SK-N-SH (cell line): Measurements from ENCODE around the gene CLIC2. TPM values are rescaled to one million over a fixed set of nuclear protein-coding genes. Genes with fewer than 3 reads are reported as not detected.

Experiments
- CTCF ChIA-PET: fragments of 300-600, 350-600 bp; formaldehyde crosslinking; extraction: SDS; loops from one replicate; lab custom pipeline; 2021; lab: Yijun Ruan, JAX
- POLR2A ChIA-PET: fragments of 350-600 bp; sonication (Branson Sonifier 250); formaldehyde crosslinking; extraction: SDS; loops from one replicate; lab custom pipeline; 2020; ENCODE audit warnings: antibody characterized with exemption, inconsistent platforms; lab: Yijun Ruan, JAX
- DNase-seq: peaks from one replicate; pipeline ENCODE4 v3.0.0; 2012
- H2AFZ ChIP-seq: fragments of 200-600 bp; sonication (generic); 2 replicates; pipeline ENCODE4 v1.8.1; 2016; ENCODE audit warnings: antibody characterized with exemption, mild to moderate bottlenecking, low read depth
- H3F3A ChIP-seq: fragments of 200-600 bp; sonication (generic); replicated peaks from 2 replicates; pipeline ENCODE3; 2016; ENCODE audit warnings: antibody characterized with exemption, mild to moderate bottlenecking; ENCODE audit not compliant: insufficient read depth
- H3K27ac ChIP-seq, 2 experiments: fragments of 200-500 bp in 1 of 2; fragments of 200-600 bp in 1 of 2; sonication (Bioruptor generic) in 1 of 2; sonication (generic), shearing (Covaris generic) in 1 of 2; 2 replicates each; pipeline versions ENCODE4 v1.5.1 to v1.6.1; 2014 to 2016; ENCODE audit warnings: low read depth in 2 of 2, inconsistent platforms in 1 of 2, low read length in 1 of 2, mild to moderate bottlenecking in 1 of 2, mixed read lengths in 1 of 2
- H3K27me3 ChIP-seq: fragments of 200-600 bp; sonication (generic), shearing (Covaris generic); 2 replicates; pipeline ENCODE4 v1.6.1; 2016; ENCODE audit warnings: mixed run types; ENCODE audit not compliant: insufficient read depth
- H3K36me3 ChIP-seq, 2 experiments: fragments of 200-500 bp in 1 of 2; fragments of 200-600 bp in 1 of 2; sonication (Bioruptor generic) in 1 of 2; sonication (generic) in 1 of 2; replicated peaks in 1 of 2; 2 replicates each; pipeline versions ENCODE3 to v1.5.1; 2014 to 2016; ENCODE audit warnings: low read length in 1 of 2, mild to moderate bottlenecking in 1 of 2; ENCODE audit not compliant: insufficient read depth in 2 of 2, control insufficient read depth in 1 of 2
- H3K4me1 ChIP-seq, 2 experiments: fragments of 200-500 bp in 1 of 2; fragments of 200-600 bp in 1 of 2; sonication (Bioruptor generic) in 1 of 2; sonication (generic), shearing (Covaris generic) in 1 of 2; 2 replicates each; pipeline versions ENCODE4 v1.5.1 to v1.6.1; 2014 to 2016; ENCODE audit warnings: low read depth in 1 of 2, low read length in 1 of 2, mixed run types in 1 of 2; ENCODE audit not compliant: insufficient read depth in 2 of 2, control insufficient read depth in 1 of 2
- H3K4me2 ChIP-seq: fragments of 200-600 bp; sonication (generic), shearing (Covaris generic); 2 replicates; pipeline ENCODE4 v1.6.1; 2017; ENCODE audit warnings: mixed run types
- H3K4me3 ChIP-seq, 2 experiments: fragments of 200-500 bp in 1 of 2; fragments of 200-600 bp in 1 of 2; sonication (Bioruptor generic) in 1 of 2; sonication (generic), shearing (Covaris generic) in 1 of 2; 2 replicates each; pipeline versions ENCODE4 v1.5.1 to v1.8.1; 2014 to 2016; ENCODE audit warnings: low read depth in 2 of 2, inconsistent platforms in 1 of 2, low read length in 1 of 2, mild to moderate bottlenecking in 1 of 2, mixed read lengths in 1 of 2, moderate library complexity in 1 of 2
- H3K79me2 ChIP-seq: fragments of 200-600 bp; sonication (generic); 2 replicates; pipeline ENCODE4 v1.8.1; 2017; ENCODE audit warnings: mild to moderate bottlenecking; ENCODE audit not compliant: insufficient read depth
- H3K9ac ChIP-seq: fragments of 200-600 bp; sonication (generic); 2 replicates; pipeline ENCODE4 v1.6.1; 2017; ENCODE audit warnings: mixed run types
- H3K9me2 ChIP-seq: fragments of 200-600 bp; sonication (generic); 2 replicates; pipeline ENCODE4 v1.6.1; 2017; ENCODE audit warnings: mixed run types
- H3K9me3 ChIP-seq: fragments of 200-600 bp; sonication (generic); 2 replicates; pipeline ENCODE4 v1.6.1; 2017; ENCODE audit warnings: mixed run types, mild to moderate bottlenecking, moderate library complexity
- H4K20me1 ChIP-seq: fragments of 200-600 bp; sonication (generic); 2 replicates; pipeline ENCODE4 v1.6.1; 2017; ENCODE audit warnings: mild to moderate bottlenecking, mixed run types; ENCODE audit not compliant: insufficient read depth
- CTCF ChIP-seq: fragments of 200-600 bp; sonication (generic); IDR thresholded peaks from 2 replicates; pipeline ENCODE4 v1.6.1; 2017; ENCODE audit warnings: antibody characterized with exemption, mild to moderate bottlenecking, moderate library complexity
- EP300 ChIP-seq, 2 experiments: IDR thresholded peaks; 2 replicates each; pipeline versions ENCODE4 v1.4.0 to v1.6.1; 2012; ENCODE audit warnings: borderline replicate concordance in 1 of 2, low read depth in 1 of 2, low read length in 1 of 2
- EZH2phosphoT487 ChIP-seq: fragments of 200-600 bp; sonication (generic); IDR thresholded peaks from 2 replicates; pipeline ENCODE4 v1.6.1; 2017; ENCODE audit warnings: low read depth, mixed run types, mild to moderate bottlenecking, antibody characterized with exemption, moderate library complexity, borderline replicate concordance
- GABPA ChIP-seq: IDR thresholded peaks from 2 replicates; pipeline ENCODE4 v1.4.0; 2012; ENCODE audit warnings: low read depth, mild to moderate bottlenecking
- IRF3 ChIP-seq: fragments of 150-350 bp; IDR thresholded peaks from 2 replicates; pipeline ENCODE4 v1.6.1; 2016; ENCODE audit warnings: mild to moderate bottlenecking, low read depth, low read length
- JUND ChIP-seq: IDR thresholded peaks from 2 replicates; pipeline ENCODE4 v1.4.0; 2012
- MAX ChIP-seq: IDR thresholded peaks from 2 replicates; pipeline ENCODE4 v1.4.0; 2012; ENCODE audit warnings: low read depth
- MEF2A ChIP-seq: IDR thresholded peaks from 2 replicates; pipeline ENCODE4 v1.4.0; 2012; ENCODE audit warnings: low read depth, borderline replicate concordance
- MXI1 ChIP-seq: IDR thresholded peaks from 2 replicates; pipeline ENCODE4 v1.6.1; 2012; ENCODE audit warnings: mild to moderate bottlenecking, low read depth, low read length, improper control_type of control experiment
- POLR2AphosphoS5 ChIP-seq: IDR thresholded peaks from 2 replicates; pipeline ENCODE4 v1.6.1; 2012; ENCODE audit warnings: low read depth, low read length
- RAD21 ChIP-seq: IDR thresholded peaks from 2 replicates; pipeline ENCODE4 v1.6.1; 2012; ENCODE audit warnings: mild to moderate bottlenecking, low read length
- RCOR1 ChIP-seq: fragments of 150-350 bp; IDR thresholded peaks from 2 replicates; pipeline ENCODE4 v1.6.1; 2017; ENCODE audit warnings: antibody characterized with exemption, low read length
- SIN3A ChIP-seq: IDR thresholded peaks from 2 replicates; pipeline ENCODE4 v1.6.1; 2012; ENCODE audit warnings: low read depth, mild to moderate bottlenecking, low read length, moderate library complexity, borderline replicate concordance
- SMC3 ChIP-seq: IDR thresholded peaks from 2 replicates; pipeline ENCODE4 v1.6.1; 2012; ENCODE audit warnings: low read depth, low read length, improper control_type of control experiment
- TAF1 ChIP-seq: IDR thresholded peaks from 2 replicates; pipeline ENCODE4 v1.6.1; 2012; ENCODE audit warnings: low read depth, mild to moderate bottlenecking, low read length, moderate library complexity, borderline replicate concordance
- TEAD4 ChIP-seq: IDR thresholded peaks from 2 replicates; pipeline ENCODE4 v1.4.0; 2012; ENCODE audit warnings: mild to moderate bottlenecking, borderline replicate concordance; ENCODE audit not compliant: insufficient read depth
- USF1 ChIP-seq: IDR thresholded peaks from 2 replicates; pipeline ENCODE4 v1.4.0; 2012; ENCODE audit warnings: low read depth, borderline replicate concordance
- YY1 ChIP-seq: IDR thresholded peaks from 2 replicates; pipeline ENCODE4 v1.4.0; 2012; ENCODE audit warnings: low read depth, mild to moderate bottlenecking
- ZBTB33 ChIP-seq: IDR thresholded peaks from 2 replicates; pipeline ENCODE4 v1.4.0; 2012; ENCODE audit warnings: low read depth, borderline replicate concordance
- WGBS: methylation state at CpG from one replicate; pipeline ENCODE4 v1.1.6; 2017; ENCODE audit warnings: low lambda C conversion rate; 5-methylcytosine and 5-hydroxymethylcytosine counted together
- polyA plus RNA-seq, 3 experiments: library from polyadenylated mRNA; depleted of rRNA; stranded (reverse); fragments of >200 nt; gene quantifications; 2 replicates each; pipeline ENCODE4 v1.2.3, GENCODE V29; 2012

CLIC2 gene
- polyA plus RNA-seq, 1 of the 3 experiments (the other 2 are of a cell fraction), result 0.03 TPM

GRCh38 chrX:155333544-155334100 lies 792 bp downstream of the CLIC2 start:
- no peak for DNase-seq
- H2AFZ ChIP-seq, result no peak overlapping the region
- POLR2A ChIA-PET, result no interaction called here
- H3K9me2 ChIP-seq, result no peaks in the 10 kb centered on the region
- H3K27me3 ChIP-seq, result no peaks in the 10 kb centered on the region
- no peaks in the 10 kb centered on the region for H3K9me3 ChIP-seq
- no peaks in the 10 kb centered on the region for H3F3A ChIP-seq
- CTCF ChIA-PET, result no interaction called here
- H3K36me3 ChIP-seq, result no peaks in the 10 kb centered on the region
- no peak for TF ChIP-seq YY1
- TF ChIP-seq ZBTB33, result no peak
- no peak for TF ChIP-seq MEF2A
- no peak for TF ChIP-seq SMC3
- TF ChIP-seq CTCF, result no peak
- no peak for TF ChIP-seq JUND
- no peak for TF ChIP-seq GABPA
- TF ChIP-seq IRF3, result no peak
- TF ChIP-seq EZH2phosphoT487, result no peak
- TF ChIP-seq SIN3A, result no peak
- no peak for TF ChIP-seq RAD21
- TF ChIP-seq RCOR1, result no peak
- TF ChIP-seq MXI1, result no peak
- no peak for TF ChIP-seq POLR2AphosphoS5
- TF ChIP-seq TAF1, result no peak
- no peak for TF ChIP-seq EP300 (IDR thresholded peaks at IDR 0.05; ENCODE audit: borderline replicate concordance in 1 of 2, low read depth in 1 of 2, low read length in 1 of 2)
- no peak for TF ChIP-seq USF1
- TF ChIP-seq MAX, result no peak
- no peak for TF ChIP-seq TEAD4
- no peaks in the 10 kb centered on the region for H3K79me2 ChIP-seq
- no peaks in the 10 kb centered on the region; a peak in 1 of 4 replicates for H3K4me1 ChIP-seq
- 26% methylated on average over 2 of the region's 2 CpGs for WGBS
- H3K27ac ChIP-seq, result no peak overlapping the region
- no peak overlapping the region for H3K9ac ChIP-seq
- H3K4me3 ChIP-seq, result no peak overlapping the region
- no peaks in the 10 kb centered on the region for H4K20me1 ChIP-seq
- H3K4me2 ChIP-seq, result no peak overlapping the region
